GM23248 (cell line): ENCODE results near the gene RNF25. TPM values are rescaled to one million over a fixed set of nuclear protein-coding genes. Genes with fewer than 3 reads are reported as not detected.

Experiments used
- DNase-seq: peaks from one replicate; pipeline ENCODE4 v3.0.0-alpha.2; 2015
- H2AFZ ChIP-seq: fragments of 200-600 bp; sonication (generic); 2 replicates; pipeline ENCODE4 v1.6.1; 2016; ENCODE audit warnings: antibody characterized with exemption
- H3F3A ChIP-seq: fragments of 200-600 bp; sonication (generic); 2 replicates; pipeline ENCODE4 v1.6.1; 2016; ENCODE audit warnings: mild to moderate bottlenecking, antibody characterized with exemption, mixed run types; ENCODE audit not compliant: insufficient read depth
- H3K27ac ChIP-seq: fragments of 200-600 bp; sonication (generic); 2 replicates; pipeline ENCODE4 v1.5.1; 2016; ENCODE audit warnings: mild to moderate bottlenecking
- H3K27me3 ChIP-seq: fragments of 200-600 bp; sonication (generic); replicated peaks from 2 replicates; pipeline ENCODE4 v1.6.1; 2016; ENCODE audit warnings: mild to moderate bottlenecking; ENCODE audit not compliant: insufficient read depth
- H3K36me3 ChIP-seq: fragments of 200-600 bp; sonication (generic); 2 replicates; pipeline ENCODE4 v1.6.1; 2016; ENCODE audit warnings: low read depth, mild to moderate bottlenecking
- H3K4me1 ChIP-seq: fragments of 200-600 bp; sonication (generic); 2 replicates; pipeline ENCODE4 v1.6.1; 2016; ENCODE audit warnings: mild to moderate bottlenecking; ENCODE audit not compliant: insufficient read depth
- H3K4me2 ChIP-seq: fragments of 200-600 bp; sonication (generic); one replicate; pipeline ENCODE4 v1.6.1; 2016; ENCODE audit warnings: mild to moderate bottlenecking; ENCODE audit not compliant: unreplicated experiment
- H3K4me3 ChIP-seq: fragments of 200-600 bp; sonication (generic); 2 replicates; pipeline ENCODE4 v1.5.1; 2016; ENCODE audit warnings: mild to moderate bottlenecking
- H3K79me2 ChIP-seq: fragments of 200-600 bp; sonication (generic); 2 replicates; pipeline ENCODE4 v1.6.1; 2016; ENCODE audit warnings: mild to moderate bottlenecking; ENCODE audit not compliant: insufficient read depth
- H3K9ac ChIP-seq: fragments of 200-600 bp; sonication (generic); 2 replicates; pipeline ENCODE4 v1.6.1; 2016; ENCODE audit warnings: mild to moderate bottlenecking
- H3K9me2 ChIP-seq: fragments of 200-600 bp; sonication (generic); 2 replicates; pipeline ENCODE4 v1.6.1; 2016; ENCODE audit warnings: mixed run types, mild to moderate bottlenecking, moderate library complexity; ENCODE audit not compliant: insufficient read depth
- H3K9me3 ChIP-seq: fragments of 200-600 bp; sonication (generic); one replicate; pipeline ENCODE4 v1.6.1; 2017; ENCODE audit warnings: low read depth
- H4K20me1 ChIP-seq: fragments of 200-600 bp; sonication (generic); 2 replicates; pipeline ENCODE4 v1.6.0; 2016; ENCODE audit not compliant: insufficient read depth
- EZH2 ChIP-seq: fragments of 200-600 bp; sonication (generic); IDR thresholded peaks from 2 replicates; pipeline ENCODE4 v1.6.1; 2018; ENCODE audit warnings: antibody characterized with exemption, mild to moderate bottlenecking; ENCODE audit not compliant: insufficient read depth, poor library complexity, severe bottlenecking
- EZH2phosphoT487 ChIP-seq: fragments of 200-600 bp; sonication (generic); IDR thresholded peaks from 2 replicates; pipeline ENCODE4 v1.6.1; 2018; ENCODE audit warnings: antibody characterized with exemption, moderate library complexity, mild to moderate bottlenecking, low read depth; ENCODE audit not compliant: insufficient read depth
- WGBS, 2 experiments: methylation state at CpG; one replicate each; pipeline ENCODE4 v1.1.6; 2015 to 2017; ENCODE audit warnings: low lambda C conversion rate in 2 of 2, low coverage in 1 of 2; ENCODE audit errors: missing lambda C conversion rate in 2 of 2; 5-methylcytosine and 5-hydroxymethylcytosine counted together
- in situ Hi-C: fragments of 300-500 bp; cut with MboI; formaldehyde crosslinking; loops from 2 replicates; pipeline ENCODE4 v1.15.0; 2020
- polyA plus RNA-seq: library from polyadenylated mRNA; unstranded; fragments of >200 nt; fragmentation: Nextera tagmentation; extraction: Ambion mirVana; gene quantifications from 2 replicates; pipeline ENCODE4 v1.2.1, GENCODE V29; 2016
- total RNA-seq: library from RNA; depleted of rRNA; stranded (reverse); fragments of >200 nt; shearing (Covaris generic); gene quantifications from 2 replicates; pipeline ENCODE4 v1.2.3, GENCODE V29; 2014

The RNF25 gene
- total and polyA plus RNA-seq, 2 experiments from 2014 or later: 37.4 to 41.1 TPM

DNA sequence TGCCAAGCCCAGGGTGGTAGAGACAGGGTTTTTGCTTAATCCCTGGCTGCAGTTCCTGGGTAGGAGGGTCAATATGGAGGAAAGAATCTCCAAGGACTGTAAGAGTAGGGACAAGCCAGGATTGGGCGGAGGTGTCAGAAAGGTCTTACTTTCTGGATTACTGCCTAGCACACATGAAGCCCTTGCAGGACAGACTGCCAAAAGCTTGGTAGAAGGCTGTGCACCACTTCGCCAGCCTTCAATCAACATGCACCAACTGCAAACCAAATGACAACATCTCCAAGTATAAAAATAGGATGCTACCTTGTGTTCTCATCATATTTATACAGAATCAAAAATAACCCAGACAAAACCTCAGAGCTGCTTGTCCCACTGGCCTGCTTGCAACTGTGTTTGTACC is 16.1 kb downstream of the RNF25 start:
- Histone ChIP-seq H4K20me1 (no peaks in the 10 kb centered on the region), H3K4me2 (no peak overlapping the region), H3K9me2 (no peaks in the 10 kb centered on the region), H3K36me3 (peaks cover 14% of the 10 kb centered on the region; the same call in 1 of the 2 replicates), H3K4me1 (peaks cover 4% of the 10 kb centered on the region; the same call in 1 of the 2 replicates), H3K9ac (no peak overlapping the region), H3K9me3 (no peaks in the 10 kb centered on the region), H3F3A (0 out of 2 replicates have a peak, but pooled peaks cover 6% of the 10 kb centered on the region), H3K4me3 (no peak overlapping the region), H3K79me2 (peaks cover 63% of the 10 kb centered on the region), H2AFZ (no peak overlapping the region), H3K27ac (no peak overlapping the region), H3K27me3 (no peaks in the 10 kb centered on the region)
- no peak for DNase-seq
- in situ Hi-C loops: no loop called here
- TF ChIP-seq EZH2phosphoT487 (no peak), EZH2 (no peak)
- 97 to 100% methylated on average over 2 of the region's 2 CpGs for WGBS, 2 experiments

GRCh38 chr2:218648787-218649100 is 23.1 kb downstream of the RNF25 start:
- peaks cover 15% of the 10 kb centered on the region; the same call in 1 of the 2 replicates for H3F3A ChIP-seq
- no peak overlapping the region for H3K4me2 ChIP-seq
- peaks cover 10% of the 10 kb centered on the region; the same call in 1 of the 2 replicates for H3K4me1 ChIP-seq
- no peaks in the 10 kb centered on the region for H3K9me2 ChIP-seq
- H3K27ac ChIP-seq: no peak overlapping the region
- H3K36me3 ChIP-seq: peaks cover 9% of the 10 kb centered on the region
- in situ Hi-C loops: no loop called here
- H3K27me3 ChIP-seq: no peaks in the 10 kb centered on the region
- no peak for DNase-seq
- H3K79me2 ChIP-seq: 0 out of 2 replicates have a peak, but pooled peaks cover 1% of the 10 kb centered on the region
- no peak overlapping the region for H2AFZ ChIP-seq
- TF ChIP-seq EZH2phosphoT487 (no peak), EZH2 (no peak)
- no peaks in the 10 kb centered on the region for H3K9me3 ChIP-seq
- H3K9ac ChIP-seq: no peak overlapping the region
- H4K20me1 ChIP-seq: no peaks in the 10 kb centered on the region
- WGBS, 2 experiments: 83 to 86% methylated on average over 11 of the region's 11 CpGs
- no peak overlapping the region for H3K4me3 ChIP-seq

- Histone ChIP-seq H3K79me2 (no peaks in the 10 kb centered on the region), H4K20me1 (no peaks in the 10 kb centered on the region), H3K9me2 (no peaks in the 10 kb centered on the region), H3K27ac (no peak overlapping the region), H3F3A (peaks cover 15% of the 10 kb centered on the region; the same call in 1 of the 2 replicates), H3K9ac (no peak overlapping the region), H3K4me3 (no peak overlapping the region), H3K27me3 (no peaks in the 10 kb centered on the region), H3K9me3 (no peaks in the 10 kb centered on the region), H3K4me2 (no peak overlapping the region), H3K36me3 (peaks cover 9% of the 10 kb centered on the region), H3K4me1 (peaks cover 10% of the 10 kb centered on the region; the same call in 1 of the 2 replicates), H2AFZ (no peak overlapping the region)
- no peak for TF ChIP-seq EZH2
- no peak for TF ChIP-seq EZH2phosphoT487
- DNase-seq: peak; percentile 72
- in situ Hi-C loops: no loop called here
- 63 to 66% methylated on average over 9 of the region's 9 CpGs for WGBS, 2 experiments
Observed at GRCh38 chr2:218648088-218648786, 23.6 kb downstream of the RNF25 start.

DNA sequence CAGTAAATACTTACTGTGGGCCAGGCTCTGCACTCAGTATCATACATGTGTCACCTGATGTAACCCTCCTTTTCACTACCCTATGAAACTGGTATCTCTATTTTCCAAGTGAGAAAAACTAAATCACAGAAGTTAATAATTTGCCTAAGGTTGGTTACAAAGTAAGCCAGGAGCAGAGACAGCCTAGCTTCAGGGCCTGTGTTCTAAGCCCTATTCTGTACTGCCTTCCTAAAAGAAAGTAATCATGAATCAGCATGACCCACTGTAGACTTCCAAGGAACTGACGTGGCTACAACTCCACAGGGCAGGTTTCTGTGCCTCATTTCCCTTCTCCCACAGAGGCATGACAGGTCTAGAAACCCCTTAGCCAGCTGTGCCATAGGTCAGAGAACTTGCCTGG is 26.7 kb downstream of the RNF25 start:
- H3K9ac ChIP-seq: peak overlapping the region; percentile 72
- peak overlapping the region; percentile 96 for H3K27ac ChIP-seq
- 0 out of 2 replicates have a peak overlapping the region, but pooled peaks have one; percentile 45 for H2AFZ ChIP-seq
- WGBS, 2 experiments: 38 to 43% methylated on average over 1 of the region's 1 CpG
- DNase-seq: peak; percentile 87
- H3K4me3 ChIP-seq: no peak overlapping the region
- no peaks in the 10 kb centered on the region for H4K20me1 ChIP-seq
- H3K4me1 ChIP-seq: peaks cover 10% of the 10 kb centered on the region; the same call in 1 of the 2 replicates
- no peaks in the 10 kb centered on the region for H3K9me3 ChIP-seq
- TF ChIP-seq EZH2phosphoT487: no peak
- TF ChIP-seq EZH2: no peak
- no peaks in the 10 kb centered on the region for H3K79me2 ChIP-seq
- H3K27me3 ChIP-seq: no peaks in the 10 kb centered on the region
- H3K4me2 ChIP-seq: no peak overlapping the region
- H3F3A ChIP-seq: peaks cover 6% of the 10 kb centered on the region; the same call in 1 of the 2 replicates
- no peaks in the 10 kb centered on the region for H3K9me2 ChIP-seq
- H3K36me3 ChIP-seq: peaks cover 15% of the 10 kb centered on the region
- in situ Hi-C loops: no loop called here
